HepG2 (cell line): ENCODE data around the gene MTHFSD. TPM values are rescaled to one million over a fixed set of nuclear protein-coding genes. Genes with fewer than 3 reads are reported as not detected.

ENCODE experiments used
- ERF ChIP-seq: IDR thresholded peaks from 2 replicates; pipeline ENCODE4 v1.6.1; 2018; ENCODE audit warnings: missing biosample characterization, missing genetic modification reagents
- FIP1L1 ChIP-seq: fragments of 200-400 bp; formaldehyde crosslinking; IDR thresholded peaks from 2 replicates; pipeline ENCODE4 v1.6.1; 2018; ENCODE audit warnings: low read depth, mild to moderate bottlenecking, low read length, moderate library complexity, borderline replicate concordance; ENCODE audit not compliant: insufficient read depth
- IKZF4 ChIP-seq: sonication (generic); formaldehyde crosslinking; IDR thresholded peaks from 2 replicates; pipeline ENCODE4 v1.5.1; 2020; ENCODE audit warnings: borderline replicate concordance, mild to moderate bottlenecking, low read depth, missing genetic modification reagents; ENCODE audit errors: not compliant biosample characterization
- KAT2B ChIP-seq: fragments of 150-350 bp; IDR thresholded peaks from 2 replicates; pipeline ENCODE4 v1.6.1; 2014; ENCODE audit warnings: low read depth, low read length, borderline replicate concordance
- KLF12 ChIP-seq: sonication (generic); formaldehyde crosslinking; IDR thresholded peaks from 2 replicates; pipeline ENCODE4 v1.4.0; 2020; ENCODE audit warnings: missing genetic modification reagents, borderline replicate concordance
- SCMH1 ChIP-seq: sonication (generic); formaldehyde crosslinking; IDR thresholded peaks from 2 replicates; pipeline ENCODE4 v1.9.0; 2021; ENCODE audit warnings: missing genetic modification reagents, mild to moderate bottlenecking, borderline replicate concordance
- SMAD3 ChIP-seq: sonication (generic); formaldehyde crosslinking; IDR thresholded peaks from 2 replicates; pipeline ENCODE4 v1.4.0; 2020; ENCODE audit warnings: missing genetic modification reagents
- SMYD3 ChIP-seq: sonication (generic); formaldehyde crosslinking; IDR thresholded peaks from 2 replicates; pipeline ENCODE4 v1.8.1; 2023; ENCODE audit warnings: mild to moderate bottlenecking, missing genetic modification reagents
- SNRNP70 ChIP-seq: fragments of 200-400 bp; formaldehyde crosslinking; IDR thresholded peaks from 2 replicates; pipeline ENCODE4 v1.6.1; 2017; ENCODE audit warnings: mild to moderate bottlenecking, low read depth, low read length, moderate library complexity
- ZBED4 ChIP-seq: sonication (generic); formaldehyde crosslinking; IDR thresholded peaks from 2 replicates; pipeline ENCODE4 v1.4.0; 2020; ENCODE audit warnings: missing genetic modification reagents, borderline replicate concordance
- ZNF263 ChIP-seq: sonication (generic); formaldehyde crosslinking; IDR thresholded peaks from 2 replicates; pipeline ENCODE4 v1.4.0; 2020; ENCODE audit warnings: missing genetic modification reagents
- ZNF547 ChIP-seq: sonication (generic); formaldehyde crosslinking; IDR thresholded peaks from 2 replicates; pipeline ENCODE4 v1.5.1; 2020; ENCODE audit warnings: mild to moderate bottlenecking, missing genetic modification reagents
- polyA plus RNA-seq, 8 experiments: library from polyadenylated mRNA; depleted of rRNA in 3 of 8; stranded (reverse) in 7 of 8; unstranded in 1 of 8; fragments of >200 nt; fragmentation: Illumina TruSeq in 4 of 8; extraction: Trizol in 4 of 8; gene quantifications; 2 replicates each; pipeline versions ENCODE4 v1.2.1 to v1.2.3, GENCODE V29; 2011 to 2016; ENCODE audit warnings: low read depth in 4 of 8, missing spikeins in 1 of 8, mixed read lengths in 1 of 8; ENCODE audit not compliant: insufficient read depth in 1 of 8
- total RNA-seq, 5 experiments: library from RNA; depleted of rRNA; stranded (reverse); fragments of >200 nt; fragmentation: Illumina TruSeq; extraction: Trizol; gene quantifications; 2 replicates each; pipeline ENCODE4 v1.2.3, GENCODE V29; 2016; ENCODE audit warnings: low read depth in 1 of 5
- TF ChIP-seq, protein P1 (sequence below): sonication (generic); formaldehyde crosslinking; IDR thresholded peaks from 2 replicates; pipeline ENCODE4 v1.4.0; 2020; ENCODE audit warnings: missing genetic modification reagents
- TF ChIP-seq, protein P2 (sequence below): sonication (generic); formaldehyde crosslinking; IDR thresholded peaks from 2 replicates; pipeline ENCODE4 v1.5.0; 2020; ENCODE audit warnings: mild to moderate bottlenecking, missing genetic modification reagents, borderline replicate concordance

Gene MTHFSD
- total and polyA plus RNA-seq, 2 of the 13 experiments (the other 11 are each of a cell fraction or from before 2014, with no cell fraction given), result 14.2 to 16.3 TPM

- no peak for TF ChIP-seq ZBED4 (CRISPR knock-in tag)
- no peak for TF ChIP-seq ZNF263 (CRISPR knock-in tag)
- peak; percentile 90; the same call in 1 of the 2 replicates for TF ChIP-seq ZNF547 (CRISPR knock-in tag)
- TF ChIP-seq KLF12 (CRISPR knock-in tag), result peak; percentile 68
- TF ChIP-seq, protein P1, sequence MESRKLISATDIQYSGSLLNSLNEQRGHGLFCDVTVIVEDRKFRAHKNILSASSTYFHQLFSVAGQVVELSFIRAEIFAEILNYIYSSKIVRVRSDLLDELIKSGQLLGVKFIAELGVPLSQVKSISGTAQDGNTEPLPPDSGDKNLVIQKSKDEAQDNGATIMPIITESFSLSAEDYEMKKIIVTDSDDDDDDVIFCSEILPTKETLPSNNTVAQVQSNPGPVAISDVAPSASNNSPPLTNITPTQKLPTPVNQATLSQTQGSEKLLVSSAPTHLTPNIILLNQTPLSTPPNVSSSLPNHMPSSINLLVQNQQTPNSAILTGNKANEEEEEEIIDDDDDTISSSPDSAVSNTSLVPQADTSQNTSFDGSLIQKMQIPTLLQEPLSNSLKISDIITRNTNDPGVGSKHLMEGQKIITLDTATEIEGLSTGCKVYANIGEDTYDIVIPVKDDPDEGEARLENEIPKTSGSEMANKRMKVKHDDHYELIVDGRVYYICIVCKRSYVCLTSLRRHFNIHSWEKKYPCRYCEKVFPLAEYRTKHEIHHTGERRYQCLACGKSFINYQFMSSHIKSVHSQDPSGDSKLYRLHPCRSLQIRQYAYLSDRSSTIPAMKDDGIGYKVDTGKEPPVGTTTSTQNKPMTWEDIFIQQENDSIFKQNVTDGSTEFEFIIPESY (CRISPR knock-in tag), result peak; percentile 29; the same call in 1 of the 2 replicates
- TF ChIP-seq SMYD3, result no peak
- TF ChIP-seq, protein P2, sequence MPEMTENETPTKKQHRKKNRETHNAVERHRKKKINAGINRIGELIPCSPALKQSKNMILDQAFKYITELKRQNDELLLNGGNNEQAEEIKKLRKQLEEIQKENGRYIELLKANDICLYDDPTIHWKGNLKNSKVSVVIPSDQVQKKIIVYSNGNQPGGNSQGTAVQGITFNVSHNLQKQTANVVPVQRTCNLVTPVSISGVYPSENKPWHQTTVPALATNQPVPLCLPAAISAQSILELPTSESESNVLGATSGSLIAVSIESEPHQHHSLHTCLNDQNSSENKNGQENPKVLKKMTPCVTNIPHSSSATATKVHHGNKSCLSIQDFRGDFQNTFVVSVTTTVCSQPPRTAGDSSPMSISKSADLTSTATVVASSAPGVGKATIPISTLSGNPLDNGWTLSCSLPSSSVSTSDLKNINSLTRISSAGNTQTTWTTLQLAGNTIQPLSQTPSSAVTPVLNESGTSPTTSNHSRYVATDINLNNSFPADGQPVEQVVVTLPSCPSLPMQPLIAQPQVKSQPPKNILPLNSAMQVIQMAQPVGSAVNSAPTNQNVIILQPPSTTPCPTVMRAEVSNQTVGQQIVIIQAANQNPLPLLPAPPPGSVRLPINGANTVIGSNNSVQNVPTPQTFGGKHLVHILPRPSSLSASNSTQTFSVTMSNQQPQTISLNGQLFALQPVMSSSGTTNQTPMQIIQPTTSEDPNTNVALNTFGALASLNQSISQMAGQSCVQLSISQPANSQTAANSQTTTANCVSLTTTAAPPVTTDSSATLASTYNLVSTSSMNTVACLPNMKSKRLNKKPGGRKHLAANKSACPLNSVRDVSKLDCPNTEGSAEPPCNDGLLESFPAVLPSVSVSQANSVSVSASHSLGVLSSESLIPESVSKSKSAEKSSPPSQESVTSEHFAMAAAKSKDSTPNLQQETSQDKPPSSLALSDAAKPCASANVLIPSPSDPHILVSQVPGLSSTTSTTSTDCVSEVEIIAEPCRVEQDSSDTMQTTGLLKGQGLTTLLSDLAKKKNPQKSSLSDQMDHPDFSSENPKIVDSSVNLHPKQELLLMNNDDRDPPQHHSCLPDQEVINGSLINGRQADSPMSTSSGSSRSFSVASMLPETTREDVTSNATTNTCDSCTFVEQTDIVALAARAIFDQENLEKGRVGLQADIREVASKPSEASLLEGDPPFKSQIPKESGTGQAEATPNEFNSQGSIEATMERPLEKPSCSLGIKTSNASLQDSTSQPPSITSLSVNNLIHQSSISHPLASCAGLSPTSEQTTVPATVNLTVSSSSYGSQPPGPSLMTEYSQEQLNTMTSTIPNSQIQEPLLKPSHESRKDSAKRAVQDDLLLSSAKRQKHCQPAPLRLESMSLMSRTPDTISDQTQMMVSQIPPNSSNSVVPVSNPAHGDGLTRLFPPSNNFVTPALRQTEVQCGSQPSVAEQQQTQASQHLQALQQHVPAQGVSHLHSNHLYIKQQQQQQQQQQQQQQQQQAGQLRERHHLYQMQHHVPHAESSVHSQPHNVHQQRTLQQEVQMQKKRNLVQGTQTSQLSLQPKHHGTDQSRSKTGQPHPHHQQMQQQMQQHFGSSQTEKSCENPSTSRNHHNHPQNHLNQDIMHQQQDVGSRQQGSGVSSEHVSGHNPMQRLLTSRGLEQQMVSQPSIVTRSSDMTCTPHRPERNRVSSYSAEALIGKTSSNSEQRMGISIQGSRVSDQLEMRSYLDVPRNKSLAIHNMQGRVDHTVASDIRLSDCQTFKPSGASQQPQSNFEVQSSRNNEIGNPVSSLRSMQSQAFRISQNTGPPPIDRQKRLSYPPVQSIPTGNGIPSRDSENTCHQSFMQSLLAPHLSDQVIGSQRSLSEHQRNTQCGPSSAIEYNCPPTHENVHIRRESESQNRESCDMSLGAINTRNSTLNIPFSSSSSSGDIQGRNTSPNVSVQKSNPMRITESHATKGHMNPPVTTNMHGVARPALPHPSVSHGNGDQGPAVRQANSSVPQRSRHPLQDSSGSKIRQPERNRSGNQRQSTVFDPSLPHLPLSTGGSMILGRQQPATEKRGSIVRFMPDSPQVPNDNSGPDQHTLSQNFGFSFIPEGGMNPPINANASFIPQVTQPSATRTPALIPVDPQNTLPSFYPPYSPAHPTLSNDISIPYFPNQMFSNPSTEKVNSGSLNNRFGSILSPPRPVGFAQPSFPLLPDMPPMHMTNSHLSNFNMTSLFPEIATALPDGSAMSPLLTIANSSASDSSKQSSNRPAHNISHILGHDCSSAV (CRISPR knock-in tag), result 0 out of 2 replicates have a peak, but pooled peaks have one; percentile 85
- peak; percentile 73 for TF ChIP-seq IKZF4 (CRISPR knock-in tag)
- no peak for TF ChIP-seq FIP1L1
- no peak for TF ChIP-seq SCMH1
- TF ChIP-seq SMAD3 (CRISPR knock-in tag), result peak; percentile 62; the same call in 1 of the 2 replicates
- TF ChIP-seq ERF (CRISPR knock-in tag), result peak; percentile 92
- no peak for TF ChIP-seq KAT2B
- TF ChIP-seq SNRNP70, result no peak
These were observed at the start of gene MTHFSD (continued) for GRCh38 chr16:86554917-86555703.
